ENCODE data around the gene SLC9A3.

- TF ChIP-seq CTCF (IDR thresholded peaks at IDR 0.05), result peak in 1 of 6 experiments; percentile 8
- TF ChIP-seq POLR2A (IDR thresholded peaks at IDR 0.05), result no peak
These were observed 98.5 kb downstream of the SLC9A3 start for GRCh38 chr5:425714-426113.

Data from esophagus squamous epithelium (tissue), 4 donors.